HG03442 (cell line): ENCODE data around the gene PUS1.

Experiments used
- ATAC-seq: cut with Tn5 transposase; IDR thresholded peaks from one replicate; pipeline ENCODE4 v1.9.1; 2021; ENCODE audit warnings: mild to moderate bottlenecking, moderate library complexity; ENCODE audit not compliant: unreplicated experiment

PUS1 gene

GRCh38 chr12:131990066-131990979 is 61.2 kb downstream of the PUS1 start:
- ATAC-seq, result no peak

DNA sequence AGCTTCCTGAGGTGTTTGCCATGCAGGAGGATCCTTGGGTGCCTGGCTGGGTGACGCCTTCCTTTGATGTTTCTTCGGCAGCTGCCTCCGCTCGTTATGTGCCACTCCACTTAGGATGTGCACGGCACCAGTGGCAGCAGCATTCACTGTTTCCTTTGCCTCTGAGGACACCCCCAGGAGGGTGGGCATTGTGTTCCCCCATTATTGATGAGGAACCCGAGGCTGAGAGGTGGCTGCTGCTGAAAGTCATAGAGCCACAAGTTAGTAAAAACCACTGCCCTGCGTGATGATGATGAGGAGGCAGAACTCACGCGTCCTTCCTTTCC is 61.9 kb downstream of the PUS1 start:
- ATAC-seq, result no peak

GRCh38 chr12:131991816-131992430 is 62.8 kb downstream of the PUS1 start:
- ATAC-seq, result no peak

GRCh38 chr12:131994589-131994988 is 65.5 kb downstream of the PUS1 start:
- ATAC-seq, result no peak
